ENCODE measurements around the gene WDR82.

GRCh38 chr3:52213005-52213404 lies 65.4 kb downstream of the WDR82 start:
- TF ChIP-seq CTCF (IDR thresholded peaks at IDR 0.05) = no peak
- TF ChIP-seq EP300 (IDR thresholded peaks at IDR 0.05; ENCODE audit: low read depth) = no peak
- TF ChIP-seq POLR2AphosphoS5 (IDR thresholded peaks at IDR 0.05) = no peak
- TF ChIP-seq POLR2A (IDR thresholded peaks at IDR 0.05) = no peak
